ENCODE measurements around the gene CWC27. TPM values are rescaled to one million over a fixed set of nuclear protein-coding genes. Genes with fewer than 3 reads are reported as not detected.

Gene CWC27
- polyA plus RNA-seq, 1 of the 3 experiments (the other 2 are of a cell fraction) = 6.6 TPM

DNA sequence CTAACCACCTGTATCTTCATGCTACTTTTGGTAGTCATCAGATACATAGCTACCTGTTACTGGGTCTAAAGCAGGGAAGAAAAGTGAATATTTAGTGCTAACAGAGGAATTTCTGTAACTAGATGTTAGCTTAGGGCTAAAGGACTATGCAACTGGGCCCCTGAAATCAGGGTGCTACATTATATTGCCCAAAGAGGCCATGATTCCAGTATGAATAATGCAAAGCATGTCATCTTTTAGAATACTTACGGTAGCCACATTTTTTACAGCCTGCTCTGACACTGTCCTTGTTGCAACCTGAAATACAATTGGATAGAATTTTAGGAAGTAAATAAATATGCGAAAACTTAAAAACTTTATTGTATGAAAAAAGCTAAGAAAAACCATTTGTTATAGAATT lies 14.7 kb upstream of the CWC27 start:
- Histone ChIP-seq H3K4me2 (no peak overlapping the region), H4K20me1 (ENCODE audit: insufficient read depth) (0 out of 2 replicates have a peak, but pooled peaks cover 3% of the 10 kb centered on the region), H3K4me1 (ENCODE audit: control insufficient read depth in 1 of 2, insufficient read depth in 2 of 2, low read depth in 1 of 2, low read length in 1 of 2) (0 out of 4 replicates have a peak, but pooled peaks cover 0 to 4% of the 10 kb centered on the region in 2 experiments), H3K9me2 (no peaks in the 10 kb centered on the region), H3F3A (replicated peaks; ENCODE audit: insufficient read depth) (no peaks in the 10 kb centered on the region), H3K27me3 (ENCODE audit: insufficient read depth) (no peaks in the 10 kb centered on the region), H3K36me3 (replicated peaks in 1 of 2; ENCODE audit: control insufficient read depth in 1 of 2, insufficient read depth in 2 of 2, low read length in 1 of 2) (peaks cover 16% of the 10 kb centered on the region in 2 experiments), H3K79me2 (ENCODE audit: insufficient read depth) (peaks cover 44% of the 10 kb centered on the region), H3K27ac (ENCODE audit: low read depth in 2 of 2, low read length in 1 of 2) (no peak overlapping the region), H3K9ac (no peak overlapping the region), H2AFZ (ENCODE audit: low read depth) (no peak overlapping the region), H3K9me3 (no peaks in the 10 kb centered on the region), H3K4me3 (ENCODE audit: low read depth in 2 of 2, low read length in 1 of 2) (no peak overlapping the region)
- ChIA-PET CTCF (no interaction called here), POLR2A (no interaction called here)
- no peak for TF ChIP-seq RFX5 (IDR thresholded peaks at IDR 0.05; ENCODE audit: low read length)
- TF ChIP-seq, protein P1, sequence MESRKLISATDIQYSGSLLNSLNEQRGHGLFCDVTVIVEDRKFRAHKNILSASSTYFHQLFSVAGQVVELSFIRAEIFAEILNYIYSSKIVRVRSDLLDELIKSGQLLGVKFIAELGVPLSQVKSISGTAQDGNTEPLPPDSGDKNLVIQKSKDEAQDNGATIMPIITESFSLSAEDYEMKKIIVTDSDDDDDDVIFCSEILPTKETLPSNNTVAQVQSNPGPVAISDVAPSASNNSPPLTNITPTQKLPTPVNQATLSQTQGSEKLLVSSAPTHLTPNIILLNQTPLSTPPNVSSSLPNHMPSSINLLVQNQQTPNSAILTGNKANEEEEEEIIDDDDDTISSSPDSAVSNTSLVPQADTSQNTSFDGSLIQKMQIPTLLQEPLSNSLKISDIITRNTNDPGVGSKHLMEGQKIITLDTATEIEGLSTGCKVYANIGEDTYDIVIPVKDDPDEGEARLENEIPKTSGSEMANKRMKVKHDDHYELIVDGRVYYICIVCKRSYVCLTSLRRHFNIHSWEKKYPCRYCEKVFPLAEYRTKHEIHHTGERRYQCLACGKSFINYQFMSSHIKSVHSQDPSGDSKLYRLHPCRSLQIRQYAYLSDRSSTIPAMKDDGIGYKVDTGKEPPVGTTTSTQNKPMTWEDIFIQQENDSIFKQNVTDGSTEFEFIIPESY (IDR thresholded peaks at IDR 0.05; ENCODE audit: borderline replicate concordance, low read depth) = no peak
- TF ChIP-seq, protein P2, sequence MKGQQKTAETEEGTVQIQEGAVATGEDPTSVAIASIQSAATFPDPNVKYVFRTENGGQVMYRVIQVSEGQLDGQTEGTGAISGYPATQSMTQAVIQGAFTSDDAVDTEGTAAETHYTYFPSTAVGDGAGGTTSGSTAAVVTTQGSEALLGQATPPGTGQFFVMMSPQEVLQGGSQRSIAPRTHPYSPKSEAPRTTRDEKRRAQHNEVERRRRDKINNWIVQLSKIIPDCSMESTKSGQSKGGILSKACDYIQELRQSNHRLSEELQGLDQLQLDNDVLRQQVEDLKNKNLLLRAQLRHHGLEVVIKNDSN (IDR thresholded peaks at IDR 0.05; ENCODE audit: borderline replicate concordance, low read depth) = no peak
- TF ChIP-seq SMC3 (IDR thresholded peaks at IDR 0.05; ENCODE audit: low read depth, low read length) = no peak
- TF ChIP-seq FOSL2 (IDR thresholded peaks at IDR 0.05; ENCODE audit: borderline replicate concordance, low read depth) = no peak
- TF ChIP-seq JUND (IDR thresholded peaks at IDR 0.05) = no peak
- 94% methylated on average over 2 of the region's 2 CpGs for WGBS (ENCODE audit: low lambda C conversion rate)
- no peak for DNase-seq

DNA sequence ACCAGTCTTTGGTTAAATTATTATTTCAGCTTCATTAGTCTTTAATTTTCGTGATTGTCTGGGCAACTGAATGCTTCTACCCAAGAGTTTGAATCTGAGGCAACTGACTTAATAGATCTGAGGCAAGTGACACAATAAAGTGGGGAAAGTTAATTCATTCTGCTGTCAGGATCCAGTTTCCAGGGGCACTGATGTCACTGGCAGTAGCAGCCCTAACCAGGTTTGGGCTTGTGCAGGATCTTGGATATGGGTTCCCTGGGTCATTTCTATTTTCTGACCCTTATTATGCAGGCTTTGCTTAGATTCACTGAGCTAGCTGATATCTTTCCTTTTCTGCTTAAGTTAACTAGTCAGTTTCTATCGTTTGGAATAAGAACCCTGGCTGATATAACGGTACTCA lies 9.8 kb upstream of the CWC27 start:
- no peak overlapping the region for H3K4me2 ChIP-seq
- H3K9ac ChIP-seq = no peak overlapping the region
- POLR2A ChIA-PET = no interaction called here
- peaks cover 2 to 4% of the 10 kb centered on the region in 2 experiments; a peak in 2 of 4 replicates for H3K4me1 ChIP-seq (ENCODE audit: control insufficient read depth in 1 of 2, insufficient read depth in 2 of 2, low read depth in 1 of 2, low read length in 1 of 2)
- 88% methylated on average over 3 of the region's 3 CpGs for WGBS (ENCODE audit: low lambda C conversion rate)
- no peak overlapping the region for H2AFZ ChIP-seq (ENCODE audit: low read depth)
- H3K9me2 ChIP-seq = no peaks in the 10 kb centered on the region
- no peak for DNase-seq
- H3K9me3 ChIP-seq = no peaks in the 10 kb centered on the region
- peaks cover 17% of the 10 kb centered on the region in 2 experiments for H3K36me3 ChIP-seq (replicated peaks in 1 of 2; ENCODE audit: control insufficient read depth in 1 of 2, insufficient read depth in 2 of 2, low read length in 1 of 2)
- no peaks in the 10 kb centered on the region for H3K27me3 ChIP-seq (ENCODE audit: insufficient read depth)
- no peak overlapping the region for H3K27ac ChIP-seq (ENCODE audit: low read depth in 2 of 2, low read length in 1 of 2)
- CTCF ChIA-PET = interaction anchor here (1.2 kb wide), 1 partner anchor 124 kb away, joined by 3 read pairs; no protein-coding TSS in a partner anchor
- H3K4me3 ChIP-seq (ENCODE audit: low read depth in 2 of 2, low read length in 1 of 2) = no peak overlapping the region
- peaks cover 75% of the 10 kb centered on the region for H3K79me2 ChIP-seq (ENCODE audit: insufficient read depth)
- 0 out of 2 replicates have a peak, but pooled peaks cover 4% of the 10 kb centered on the region for H4K20me1 ChIP-seq (ENCODE audit: insufficient read depth)
- no peaks in the 10 kb centered on the region for H3F3A ChIP-seq (replicated peaks; ENCODE audit: insufficient read depth)
- TF ChIP-seq RFX5 (IDR thresholded peaks at IDR 0.05; ENCODE audit: low read length) = no peak
- no peak for TF ChIP-seq SMC3 (IDR thresholded peaks at IDR 0.05; ENCODE audit: low read depth, low read length)
- TF ChIP-seq TEAD4 (IDR thresholded peaks at IDR 0.05; ENCODE audit: borderline replicate concordance, insufficient read depth) = no peak
- TF ChIP-seq NRF1 (IDR thresholded peaks at IDR 0.05; ENCODE audit: low read depth, low read length) = no peak
- TF ChIP-seq, protein P3, sequence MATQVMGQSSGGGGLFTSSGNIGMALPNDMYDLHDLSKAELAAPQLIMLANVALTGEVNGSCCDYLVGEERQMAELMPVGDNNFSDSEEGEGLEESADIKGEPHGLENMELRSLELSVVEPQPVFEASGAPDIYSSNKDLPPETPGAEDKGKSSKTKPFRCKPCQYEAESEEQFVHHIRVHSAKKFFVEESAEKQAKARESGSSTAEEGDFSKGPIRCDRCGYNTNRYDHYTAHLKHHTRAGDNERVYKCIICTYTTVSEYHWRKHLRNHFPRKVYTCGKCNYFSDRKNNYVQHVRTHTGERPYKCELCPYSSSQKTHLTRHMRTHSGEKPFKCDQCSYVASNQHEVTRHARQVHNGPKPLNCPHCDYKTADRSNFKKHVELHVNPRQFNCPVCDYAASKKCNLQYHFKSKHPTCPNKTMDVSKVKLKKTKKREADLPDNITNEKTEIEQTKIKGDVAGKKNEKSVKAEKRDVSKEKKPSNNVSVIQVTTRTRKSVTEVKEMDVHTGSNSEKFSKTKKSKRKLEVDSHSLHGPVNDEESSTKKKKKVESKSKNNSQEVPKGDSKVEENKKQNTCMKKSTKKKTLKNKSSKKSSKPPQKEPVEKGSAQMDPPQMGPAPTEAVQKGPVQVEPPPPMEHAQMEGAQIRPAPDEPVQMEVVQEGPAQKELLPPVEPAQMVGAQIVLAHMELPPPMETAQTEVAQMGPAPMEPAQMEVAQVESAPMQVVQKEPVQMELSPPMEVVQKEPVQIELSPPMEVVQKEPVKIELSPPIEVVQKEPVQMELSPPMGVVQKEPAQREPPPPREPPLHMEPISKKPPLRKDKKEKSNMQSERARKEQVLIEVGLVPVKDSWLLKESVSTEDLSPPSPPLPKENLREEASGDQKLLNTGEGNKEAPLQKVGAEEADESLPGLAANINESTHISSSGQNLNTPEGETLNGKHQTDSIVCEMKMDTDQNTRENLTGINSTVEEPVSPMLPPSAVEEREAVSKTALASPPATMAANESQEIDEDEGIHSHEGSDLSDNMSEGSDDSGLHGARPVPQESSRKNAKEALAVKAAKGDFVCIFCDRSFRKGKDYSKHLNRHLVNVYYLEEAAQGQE (IDR thresholded peaks at IDR 0.05; ENCODE audit: low read depth, low read length) = no peak
- TF ChIP-seq RCOR1 (IDR thresholded peaks at IDR 0.05; ENCODE audit: low read length) = no peak
- no peak for TF ChIP-seq RAD21 (IDR thresholded peaks at IDR 0.05; ENCODE audit: low read length)
- TF ChIP-seq, protein P1 (IDR thresholded peaks at IDR 0.05; ENCODE audit: borderline replicate concordance, low read depth) = no peak
- TF ChIP-seq FOXM1 (IDR thresholded peaks at IDR 0.05; ENCODE audit: low read depth) = no peak
- no peak for TF ChIP-seq EZH2phosphoT487 (IDR thresholded peaks at IDR 0.05; ENCODE audit: borderline replicate concordance, low read depth)
- TF ChIP-seq MEF2A (IDR thresholded peaks at IDR 0.05; ENCODE audit: borderline replicate concordance, low read depth) = no peak
- no peak for TF ChIP-seq FOSL2 (IDR thresholded peaks at IDR 0.05; ENCODE audit: borderline replicate concordance, low read depth)
- TF ChIP-seq, protein P2 (IDR thresholded peaks at IDR 0.05; ENCODE audit: borderline replicate concordance, low read depth) = no peak
- TF ChIP-seq, protein P4, sequence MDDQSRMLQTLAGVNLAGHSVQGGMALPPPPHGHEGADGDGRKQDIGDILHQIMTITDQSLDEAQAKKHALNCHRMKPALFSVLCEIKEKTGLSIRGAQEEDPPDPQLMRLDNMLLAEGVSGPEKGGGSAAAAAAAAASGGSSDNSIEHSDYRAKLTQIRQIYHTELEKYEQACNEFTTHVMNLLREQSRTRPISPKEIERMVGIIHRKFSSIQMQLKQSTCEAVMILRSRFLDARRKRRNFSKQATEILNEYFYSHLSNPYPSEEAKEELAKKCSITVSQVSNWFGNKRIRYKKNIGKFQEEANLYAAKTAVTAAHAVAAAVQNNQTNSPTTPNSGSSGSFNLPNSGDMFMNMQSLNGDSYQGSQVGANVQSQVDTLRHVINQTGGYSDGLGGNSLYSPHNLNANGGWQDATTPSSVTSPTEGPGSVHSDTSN (IDR thresholded peaks at IDR 0.05) = no peak
- TF ChIP-seq POLR2AphosphoS5 (IDR thresholded peaks at IDR 0.05; ENCODE audit: low read depth, low read length) = no peak

All from SK-N-SH (cell line).